ENCODE measurements around the gene WNT6.

Gene WNT6
- 0.09 to 0.12 reads per million in 2 experiments for total RNA-seq

- no peak for DNase-seq (ENCODE audit: low read depth)
Observed at GRCh38 chr2:218859556-218859987, at the start of gene WNT6. Gene WNT6, plus strand, starts transcription at chr2:218859805. Its CDS starts 233 bp downstream, at chr2:218860038.

GRCh38 chr2:218810256-218810655 is 49.3 kb upstream of the WNT6 start:
- DNase-seq (ENCODE audit: low read depth), result no peak

GRCh38 chr2:218811382-218811781 is 48.2 kb upstream of the WNT6 start:
- no peak for DNase-seq (ENCODE audit: low read depth)

- no peak for DNase-seq (ENCODE audit: low read depth)
Observed at GRCh38 chr2:218812096-218812815, 47.3 kb upstream of the WNT6 start.

GRCh38 chr2:218812861-218813260 is 46.7 kb upstream of the WNT6 start:
- no peak for DNase-seq (ENCODE audit: low read depth)

GRCh38 chr2:218813771-218814460 is 45.7 kb upstream of the WNT6 start:
- DNase-seq (ENCODE audit: low read depth), result no peak

GRCh38 chr2:218814540-218815243 is 44.9 kb upstream of the WNT6 start:
- DNase-seq (ENCODE audit: low read depth), result no peak

GRCh38 chr2:218815244-218815637 is 44.4 kb upstream of the WNT6 start:
- DNase-seq (ENCODE audit: low read depth), result no peak

- DNase-seq (ENCODE audit: low read depth), result no peak
Observed at GRCh38 chr2:218815649-218816048, 44.0 kb upstream of the WNT6 start.

GRCh38 chr2:218816561-218817011 is 43.0 kb upstream of the WNT6 start:
- DNase-seq (ENCODE audit: low read depth), result no peak

GRCh38 chr2:218819093-218819492 is 40.5 kb upstream of the WNT6 start:
- DNase-seq (ENCODE audit: low read depth), result no peak

GRCh38 chr2:218820746-218821369 is 38.7 kb upstream of the WNT6 start:
- DNase-seq (ENCODE audit: low read depth), result no peak

- no peak for DNase-seq (ENCODE audit: low read depth)
Observed at GRCh38 chr2:218821605-218822211, 37.9 kb upstream of the WNT6 start.

- no peak for DNase-seq (ENCODE audit: low read depth)
Observed at GRCh38 chr2:218822622-218823021, 37.0 kb upstream of the WNT6 start.

GRCh38 chr2:218823196-218823855 is 36.3 kb upstream of the WNT6 start:
- no peak for DNase-seq (ENCODE audit: low read depth)

GRCh38 chr2:218824004-218824403 is 35.6 kb upstream of the WNT6 start:
- DNase-seq (ENCODE audit: low read depth), result no peak

GRCh38 chr2:218826791-218827190 is 32.8 kb upstream of the WNT6 start:
- DNase-seq (ENCODE audit: low read depth), result no peak

- DNase-seq (ENCODE audit: low read depth), result no peak
Observed at GRCh38 chr2:218827701-218828476, 31.7 kb upstream of the WNT6 start.

GRCh38 chr2:218828477-218828778 is 31.2 kb upstream of the WNT6 start:
- no peak for DNase-seq (ENCODE audit: low read depth)

- no peak for DNase-seq (ENCODE audit: low read depth)
Observed at GRCh38 chr2:218829868-218830451, 29.6 kb upstream of the WNT6 start.

Data from T follicular helper cell (primary cell).